Body of pancreas (tissue), 4 donors: Measurements from ENCODE around the gene ZNF771.

Experiments used
- CTCF ChIP-seq, 7 experiments: fragments of 450-650 bp in 4 of 7; fragments of 200-600 bp in 3 of 7; sonication (generic) in 3 of 7; IDR thresholded peaks; one replicate each; pipeline ENCODE4 v1.5.1; 2016 to 2019; ENCODE audit warnings: antibody characterized with exemption in 7 of 7
- POLR2A ChIP-seq, 3 donors: fragments of 450-650 bp; IDR thresholded peaks; one replicate each; pipeline ENCODE4 v1.6.1; 2016; ENCODE audit warnings: antibody characterized with exemption in 3 of 3, mild to moderate bottlenecking in 2 of 3

- peak in 5 of 7 experiments; percentile 26 to 60 (median 45) for TF ChIP-seq CTCF (IDR thresholded peaks at IDR 0.05)
- peak; percentile 72 to 76 (median 76) for TF ChIP-seq POLR2A (IDR thresholded peaks at IDR 0.05)
Observed at GRCh38 chr16:30417529-30418349, 10.3 kb downstream of the ZNF771 start.
